SK-N-SH treated with all-trans-retinoic acid at 6 μM for 48 hours (cell line): ENCODE data around the gene SEZ6L.

Experiments used
- CREB5 ChIP-seq: fragments of 250-450 bp; sonication (Bioruptor Pico); IDR thresholded peaks from 2 replicates; pipeline ENCODE4 v1.5.1; 2020; ENCODE audit warnings: low read depth, mild to moderate bottlenecking, moderate library complexity
- ESRRG ChIP-seq: fragments of 250-450 bp; sonication (Bioruptor Pico); IDR thresholded peaks from 2 replicates; pipeline ENCODE4 v1.6.1; 2021; ENCODE audit warnings: mild to moderate bottlenecking
- PATZ1 ChIP-seq: fragments of 250-450 bp; sonication (Bioruptor Pico); IDR thresholded peaks from 2 replicates; pipeline ENCODE4 v1.8.0; 2020; ENCODE audit warnings: mild to moderate bottlenecking, moderate library complexity, borderline replicate concordance
- TCF4 ChIP-seq: fragments of 250-450 bp; sonication (Bioruptor Pico); IDR thresholded peaks from 2 replicates; pipeline ENCODE4 v1.8.0; 2021; ENCODE audit warnings: mild to moderate bottlenecking, moderate library complexity, borderline replicate concordance

GRCh38 chr22:26124991-26125725, 44.1 kb upstream of the SEZ6L start:
- TF ChIP-seq ESRRG (CRISPR knock-in tag) (no peak), TCF4 (CRISPR knock-in tag) (no peak), PATZ1 (no peak), CREB5 (no peak)
